Skeletal muscle satellite cell (primary cell): ENCODE data around the gene HPS5.
"Not testable (repeated sequence)": the region's sequence is repeated elsewhere in the genome, so short reads cannot be mapped to it uniquely, and the experiment has no call there.

Experiments used
- H3K27me3 ChIP-seq: 2 replicates; pipeline ENCODE4 v1.7.0; 2013; ENCODE audit warnings: low read length; ENCODE audit not compliant: control insufficient read depth, insufficient read depth
- H3K36me3 ChIP-seq: 2 replicates; pipeline ENCODE4 v1.7.0; 2013; ENCODE audit warnings: mild to moderate bottlenecking, control low read depth, low read length; ENCODE audit not compliant: insufficient read depth
- H3K4me1 ChIP-seq: 2 replicates; pipeline ENCODE4 v1.7.0; 2013; ENCODE audit warnings: low read length; ENCODE audit not compliant: control insufficient read depth, insufficient read depth
- H3K4me2 ChIP-seq: 2 replicates; pipeline ENCODE4 v1.7.0; 2013; ENCODE audit warnings: mild to moderate bottlenecking, low read length
- H3K4me3 ChIP-seq: 2 replicates; pipeline ENCODE4 v1.7.0; 2013; ENCODE audit warnings: low read length
- H3K9ac ChIP-seq: 2 replicates; pipeline ENCODE4 v1.7.0; 2013; ENCODE audit warnings: mild to moderate bottlenecking, low read depth, low read length, moderate library complexity
- H3K9me3 ChIP-seq: replicated peaks from 2 replicates; pipeline ENCODE4 v1.7.0; 2013; ENCODE audit warnings: mild to moderate bottlenecking, control low read depth, low read length

HPS5 gene

GRCh38 chr11:18247191-18247581, 74.8 kb downstream of the HPS5 start:
- not testable (repeated sequence) for H3K9ac ChIP-seq

GRCh38 chr11:18246379-18247190, 75.4 kb downstream of the HPS5 start:
- H3K9ac ChIP-seq, H3K4me2 ChIP-seq, H3K4me3 ChIP-seq, H3K4me1 ChIP-seq, H3K36me3 ChIP-seq, H3K9me3 ChIP-seq: not testable (repeated sequence)
- H3K27me3 ChIP-seq: peaks cover 26% of the 10 kb centered on the region

More at GRCh38 chr11:18247191-18247581, 74.8 kb downstream of the HPS5 start:
- H3K36me3 ChIP-seq, H3K4me1 ChIP-seq, H3K9me3 ChIP-seq, H3K4me2 ChIP-seq, H3K4me3 ChIP-seq: not testable (repeated sequence)
- H3K27me3 ChIP-seq: peaks cover 24% of the 10 kb centered on the region

GRCh38 chr11:18245396-18245795, 76.5 kb downstream of the HPS5 start:
- H3K27me3 ChIP-seq: peaks cover 35% of the 10 kb centered on the region
- H3K4me3 ChIP-seq: no peak overlapping the region
- no peaks in the 10 kb centered on the region for H3K9me3 ChIP-seq
- H3K4me1 ChIP-seq: no peaks in the 10 kb centered on the region
- no peak overlapping the region for H3K4me2 ChIP-seq
- H3K9ac ChIP-seq: no peak overlapping the region
- no peaks in the 10 kb centered on the region for H3K36me3 ChIP-seq

DNA sequence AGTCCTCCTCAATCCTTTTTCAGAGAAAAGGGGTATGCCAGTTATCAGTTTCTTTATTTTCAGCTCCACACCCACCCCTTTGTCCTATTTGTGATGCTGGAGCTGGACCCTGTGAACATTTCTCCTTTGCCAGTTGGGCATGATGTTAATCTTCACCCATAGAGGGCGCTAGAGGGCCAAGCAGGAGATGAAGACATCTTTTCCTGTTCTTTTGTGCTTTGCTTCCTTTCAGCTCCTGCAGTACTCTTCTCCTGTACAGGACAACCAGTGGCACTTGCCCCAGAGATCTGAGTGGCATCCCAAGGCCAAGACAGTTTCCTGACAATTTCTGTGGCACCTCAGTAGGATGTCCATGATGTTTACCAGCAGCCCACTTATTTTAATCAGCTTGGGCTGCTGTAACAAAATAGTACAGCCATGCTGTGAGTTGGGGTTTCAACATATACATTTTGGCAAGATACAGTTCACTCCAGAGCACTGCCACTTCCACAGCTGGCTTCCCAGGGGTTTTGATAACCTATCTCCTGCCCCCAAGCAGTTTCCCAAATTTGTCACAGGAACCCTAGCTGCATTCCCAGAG, 78.1 kb downstream of the HPS5 start:
- Histone ChIP-seq H3K4me2 (no peak overlapping the region), H3K9me3 (no peaks in the 10 kb centered on the region), H3K36me3 (no peaks in the 10 kb centered on the region), H3K4me1 (no peaks in the 10 kb centered on the region), H3K4me3 (no peak overlapping the region), H3K9ac (no peak overlapping the region), H3K27me3 (peaks cover 38% of the 10 kb centered on the region)

DNA sequence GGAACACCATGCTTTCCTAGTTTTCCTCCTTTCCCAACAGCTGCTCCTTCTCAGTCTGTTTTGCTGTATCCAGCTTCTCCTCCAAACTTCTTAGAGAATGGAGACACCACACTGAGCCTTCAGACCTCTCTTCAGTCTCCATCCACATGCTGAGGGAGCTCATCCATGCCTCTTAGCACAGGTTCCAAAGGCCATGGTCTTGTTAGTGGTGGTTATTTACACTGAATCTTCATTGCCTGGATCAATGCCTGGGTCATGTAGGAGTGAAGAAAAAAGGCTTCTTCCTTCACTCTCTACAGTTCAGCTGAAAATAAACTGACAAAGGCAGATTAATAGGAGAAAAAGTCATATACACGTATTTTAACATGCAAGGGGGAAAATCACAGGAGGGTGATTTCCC, 82.3 kb downstream of the HPS5 start:
- Histone ChIP-seq H3K27me3 (peaks cover 58% of the 10 kb centered on the region), H3K4me3 (no peak overlapping the region), H3K9me3 (no peaks in the 10 kb centered on the region), H3K36me3 (no peaks in the 10 kb centered on the region), H3K9ac (no peak overlapping the region), H3K4me2 (no peak overlapping the region), H3K4me1 (no peaks in the 10 kb centered on the region)

DNA sequence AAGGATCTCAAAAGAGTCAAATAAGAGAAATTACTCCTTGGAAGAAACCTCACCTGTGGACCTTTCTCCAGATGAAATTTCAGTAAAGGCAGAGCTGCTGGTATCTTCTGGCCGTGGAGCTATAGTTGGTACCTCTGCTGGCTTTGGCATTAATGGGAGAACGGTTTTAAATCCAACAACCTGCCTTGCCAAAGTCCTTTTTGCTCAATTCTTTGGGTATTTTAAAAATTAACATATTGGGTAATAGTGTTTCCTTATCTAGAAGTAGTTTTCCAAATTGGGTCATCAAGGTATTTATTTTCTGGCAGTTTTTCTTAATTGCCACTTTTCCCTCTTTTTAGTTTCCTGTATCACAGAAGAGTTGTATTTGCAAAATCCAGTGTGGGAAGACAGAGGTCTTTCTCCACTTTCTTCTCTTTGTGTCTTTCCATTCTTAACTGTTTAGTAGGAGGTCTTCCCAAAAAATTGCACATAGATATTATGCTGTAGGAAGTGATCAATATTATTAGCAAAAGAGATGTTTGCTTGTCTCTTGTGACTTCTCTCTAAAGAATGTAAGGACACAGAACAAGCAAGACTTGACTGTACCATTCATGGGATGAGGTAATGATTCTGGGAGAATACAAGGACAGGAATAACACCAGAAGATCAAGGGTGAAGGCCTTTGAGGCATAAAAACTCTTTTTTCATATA, 85.1 kb downstream of the HPS5 start, which contains the start of gene SAA4:
Gene SAA4 (minus strand): TSS at position 139 of the 693 bp plus-strand sequence. CDS start 876 bp downstream, outside the sequence.
- peaks cover 63% of the 10 kb centered on the region for H3K27me3 ChIP-seq
- H3K9me3 ChIP-seq: peaks cover 3% of the 10 kb centered on the region
- no peaks in the 10 kb centered on the region for H3K4me1 ChIP-seq
- H3K36me3 ChIP-seq: no peaks in the 10 kb centered on the region
- H3K4me2 ChIP-seq: no peak within 1 kb of the TSS
- H3K9ac ChIP-seq: no peak within 1 kb of the TSS
- H3K4me3 ChIP-seq: no peak within 1 kb of the TSS

DNA sequence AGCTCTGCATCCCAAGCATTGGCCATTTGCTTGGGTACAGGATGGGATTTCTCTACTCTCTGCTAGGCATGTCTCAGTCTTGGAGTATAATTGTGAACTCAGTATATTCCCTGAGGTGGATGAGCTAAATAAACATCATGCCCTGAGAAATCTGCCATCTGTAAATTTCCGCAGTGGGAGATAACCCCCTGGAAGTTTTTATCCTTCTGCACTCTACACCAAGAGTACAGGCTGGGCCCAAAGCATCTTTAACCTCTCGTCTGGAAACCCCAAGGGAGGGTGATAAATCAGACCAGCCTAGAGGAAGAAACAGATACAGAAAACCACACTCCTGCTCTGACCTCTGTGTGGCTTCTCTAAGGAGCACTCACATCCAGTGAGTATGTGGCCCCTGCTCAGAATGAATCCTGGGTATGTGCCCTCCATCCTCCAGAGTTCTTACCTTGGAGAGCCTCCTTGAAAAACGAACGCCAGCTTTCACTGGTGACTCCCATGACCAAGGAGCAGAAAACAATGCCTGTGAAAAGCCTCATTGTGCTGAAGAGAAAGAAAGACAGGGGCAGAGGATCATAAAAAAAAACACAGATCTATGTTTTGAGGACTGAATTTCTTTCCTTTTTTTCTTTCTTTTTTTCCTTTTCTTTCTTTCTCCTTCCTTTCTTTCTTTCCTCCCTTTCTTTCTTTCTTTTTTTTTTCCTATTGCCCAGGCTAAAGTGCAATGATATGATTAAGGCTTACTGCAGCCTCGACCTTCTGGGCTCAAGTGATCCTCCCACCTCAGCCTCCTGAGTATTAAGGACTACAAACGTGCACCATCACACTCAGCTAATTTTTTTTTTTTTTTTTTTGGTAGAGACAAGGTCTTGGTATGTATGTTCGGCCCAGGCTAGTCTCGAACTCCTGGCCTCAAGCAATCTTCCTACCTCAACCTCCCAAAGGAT, 86.3 kb downstream of the HPS5 start:
- H3K36me3 ChIP-seq: no peaks in the 10 kb centered on the region
- no peaks in the 10 kb centered on the region for H3K4me1 ChIP-seq
- H3K9me3 ChIP-seq: peaks cover 3% of the 10 kb centered on the region
- H3K4me3 ChIP-seq: no peak overlapping the region
- H3K27me3 ChIP-seq: peaks cover 55% of the 10 kb centered on the region
- H3K9ac ChIP-seq: no peak overlapping the region
- no peak overlapping the region for H3K4me2 ChIP-seq

DNA sequence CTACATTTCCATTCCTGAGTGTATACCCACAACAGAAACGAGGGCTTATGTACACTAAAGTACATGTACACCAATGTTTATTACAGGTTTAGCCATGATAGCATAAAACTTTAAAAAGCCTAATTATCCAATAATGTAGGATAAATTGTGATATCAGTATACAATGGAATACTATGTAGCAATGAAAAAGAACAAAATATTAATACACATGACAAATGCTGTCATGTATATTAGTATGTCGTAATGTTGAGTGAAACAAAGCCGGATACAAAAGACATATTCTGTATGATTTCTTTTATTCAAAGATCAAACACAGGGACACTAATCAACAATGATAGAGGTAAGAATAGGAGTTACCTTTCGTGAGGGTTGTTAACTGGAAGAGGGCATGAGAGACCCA, 88.0 kb downstream of the HPS5 start:
- no peak overlapping the region for H3K4me3 ChIP-seq
- no peaks in the 10 kb centered on the region for H3K36me3 ChIP-seq
- no peaks in the 10 kb centered on the region for H3K4me1 ChIP-seq
- peaks cover 43% of the 10 kb centered on the region for H3K27me3 ChIP-seq
- H3K9me3 ChIP-seq: peaks cover 3% of the 10 kb centered on the region
- H3K4me2 ChIP-seq: no peak overlapping the region
- H3K9ac ChIP-seq: no peak overlapping the region

DNA sequence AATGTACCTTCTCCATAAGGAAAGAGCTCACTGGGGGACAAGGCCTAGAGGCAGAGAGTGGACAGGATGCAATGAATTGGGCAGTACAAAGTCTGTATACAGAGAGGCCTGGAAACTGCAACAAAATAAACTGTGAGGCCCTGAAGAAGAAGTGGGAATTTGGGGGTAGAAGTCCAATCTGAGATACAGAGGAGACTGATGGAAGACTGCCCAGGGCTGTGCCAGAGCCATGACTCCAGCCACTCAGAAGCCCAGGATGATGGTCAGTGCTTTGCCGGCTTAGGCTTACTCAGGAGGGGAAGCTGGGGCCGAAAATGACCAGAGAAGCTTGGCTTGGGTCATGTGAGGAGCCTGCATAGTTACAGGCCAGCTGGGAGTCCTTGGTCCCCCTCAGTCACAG, 91.1 kb downstream of the HPS5 start:
- no peaks in the 10 kb centered on the region for H3K36me3 ChIP-seq
- no peak overlapping the region for H3K9ac ChIP-seq
- H3K4me1 ChIP-seq: no peaks in the 10 kb centered on the region
- H3K4me2 ChIP-seq: no peak overlapping the region
- no peak overlapping the region for H3K4me3 ChIP-seq
- peaks cover 3% of the 10 kb centered on the region for H3K9me3 ChIP-seq
- peaks cover 39% of the 10 kb centered on the region for H3K27me3 ChIP-seq

- no peak overlapping the region for H3K4me3 ChIP-seq
- peaks cover 29% of the 10 kb centered on the region for H3K27me3 ChIP-seq
- no peak overlapping the region for H3K4me2 ChIP-seq
- no peaks in the 10 kb centered on the region for H3K4me1 ChIP-seq
- H3K9ac ChIP-seq: no peak overlapping the region
- no peaks in the 10 kb centered on the region for H3K36me3 ChIP-seq
- peaks cover 3% of the 10 kb centered on the region for H3K9me3 ChIP-seq
Observed at GRCh38 chr11:18229501-18229900, 92.4 kb downstream of the HPS5 start.
